ENCODE measurements around the gene PNLDC1.
"Not testable (repeated sequence)": the region's sequence is repeated elsewhere in the genome, so short reads cannot be mapped to it uniquely, and the experiment has no call there.

PNLDC1 gene

DNA sequence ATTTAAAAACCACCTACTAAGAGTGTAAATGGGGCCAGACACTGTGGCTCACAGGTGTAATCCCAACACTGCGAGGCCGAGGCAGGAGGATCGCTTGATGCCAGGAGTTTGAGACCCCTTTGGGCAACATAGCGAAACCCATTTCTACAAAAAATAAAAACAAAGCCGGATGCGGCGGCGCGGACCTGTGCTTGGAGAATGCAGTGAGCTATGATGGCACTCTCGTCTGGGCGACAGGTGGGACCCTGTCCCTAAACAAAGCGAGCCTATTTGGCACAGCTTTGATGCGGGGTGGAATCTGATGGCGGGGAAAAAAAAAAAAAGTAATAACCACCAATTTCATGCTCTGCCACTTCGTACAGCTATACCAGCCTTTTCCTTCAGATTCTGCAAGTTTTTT is 11.8 kb upstream of the PNLDC1 start:
- no peak for DNase-seq (ENCODE audit: low spot score)

- peak; percentile 52 for DNase-seq (ENCODE audit: low spot score)
Measured at GRCh38 chr6:159788753-159789376, 11.2 kb upstream of the PNLDC1 start.

- peak; percentile 99 for DNase-seq (ENCODE audit: low spot score)
Measured at GRCh38 chr6:159789377-159790148, 10.5 kb upstream of the PNLDC1 start, which contains the start of gene TCP1. Gene TCP1 (minus strand): TSS chr6:159789602. CDS start chr6:159789468, 134 bp downstream.

DNA sequence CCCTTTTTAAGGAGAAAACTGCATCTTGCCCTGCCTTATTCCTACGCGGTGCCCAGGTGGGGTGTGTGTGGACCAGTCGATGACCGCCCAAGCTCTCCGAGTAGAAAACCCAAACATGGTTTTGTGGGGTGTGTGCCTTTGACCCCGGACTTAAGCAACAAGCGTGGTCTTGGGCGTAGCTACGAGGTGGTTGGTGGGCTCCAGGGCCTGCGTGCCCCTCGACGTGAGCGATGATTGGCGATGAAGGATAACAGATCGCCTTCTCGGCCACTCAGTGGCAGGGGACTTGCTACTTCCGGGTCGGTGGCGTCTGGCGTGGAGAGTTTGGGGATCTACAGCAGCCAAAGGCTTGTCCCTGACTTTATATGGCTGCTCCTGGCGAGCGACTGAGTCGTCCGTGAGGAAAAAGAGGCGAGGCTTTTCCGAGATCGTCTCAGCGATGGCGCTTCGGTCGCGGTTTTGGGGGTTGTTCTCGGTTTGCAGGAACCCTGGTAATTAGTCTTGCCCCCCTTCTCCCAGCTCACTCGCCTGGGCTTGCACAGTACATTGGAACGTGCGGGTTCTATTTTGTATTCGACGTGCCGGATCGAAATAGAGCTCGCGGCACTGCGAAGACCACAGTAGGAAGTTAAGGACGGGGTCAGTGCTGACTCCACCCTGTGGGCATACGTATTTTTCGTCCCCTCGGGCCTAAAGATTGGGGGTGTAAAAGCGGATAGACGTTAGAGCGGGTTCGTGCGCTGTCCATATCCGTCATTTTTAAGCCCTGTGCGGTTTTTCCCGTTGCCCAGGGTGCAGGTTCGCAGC is 9.7 kb upstream of the PNLDC1 start, which contains the start of gene MRPL18:
MRPL18 (plus strand) TSS at position 319 of the 807 bp plus-strand sequence; CDS start at position 440, 121 bp downstream.
- DNase-seq (ENCODE audit: low spot score): peak; percentile 90

GRCh38 chr6:159790956-159791598 is 9.0 kb upstream of the PNLDC1 start:
- DNase-seq (ENCODE audit: low spot score): peak; percentile 40

DNA sequence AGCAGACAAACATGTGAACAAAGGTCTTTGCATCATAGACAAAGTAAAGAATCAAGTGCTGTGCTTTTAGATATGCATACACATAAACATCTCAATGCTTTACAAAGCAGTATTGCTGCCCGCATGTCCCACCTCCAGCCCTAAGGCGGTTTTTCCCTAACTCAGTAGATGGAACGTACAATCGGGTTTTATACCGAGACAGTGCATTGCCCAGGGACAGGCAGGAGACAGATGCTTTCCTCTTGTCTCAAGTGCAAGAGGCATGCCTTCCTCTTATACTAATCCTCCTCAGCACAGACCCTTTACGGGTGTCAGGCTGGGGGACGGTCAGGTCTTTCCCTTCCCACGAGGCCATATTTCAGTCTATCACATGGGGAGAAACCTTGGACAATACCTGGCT is 5.1 kb upstream of the PNLDC1 start:
- not testable (repeated sequence) for DNase-seq (ENCODE audit: low spot score)

DNA sequence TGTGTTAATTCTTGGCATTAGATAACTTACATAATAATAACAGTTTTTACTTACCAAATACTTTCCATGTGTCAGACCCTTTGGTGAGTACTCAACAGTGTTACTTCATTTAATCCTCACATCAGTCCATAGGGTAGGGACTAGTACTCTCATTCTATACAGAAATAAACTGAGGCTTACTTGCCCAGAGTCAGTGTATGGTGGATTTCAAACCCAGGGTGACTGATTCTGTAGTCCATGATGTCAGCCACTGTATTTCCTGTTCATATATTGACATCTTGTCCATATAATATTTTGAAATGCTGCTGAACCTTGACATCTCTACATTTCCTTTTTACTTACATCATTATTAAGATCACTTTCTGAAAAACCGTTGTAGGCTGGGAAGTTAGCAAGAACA is 2.5 kb upstream of the PNLDC1 start:
- no peak for DNase-seq (ENCODE audit: low spot score)

GRCh38 chr6:159801935-159802334 is 1.9 kb downstream of the PNLDC1 start:
- no peak for DNase-seq (ENCODE audit: low spot score)

DNA sequence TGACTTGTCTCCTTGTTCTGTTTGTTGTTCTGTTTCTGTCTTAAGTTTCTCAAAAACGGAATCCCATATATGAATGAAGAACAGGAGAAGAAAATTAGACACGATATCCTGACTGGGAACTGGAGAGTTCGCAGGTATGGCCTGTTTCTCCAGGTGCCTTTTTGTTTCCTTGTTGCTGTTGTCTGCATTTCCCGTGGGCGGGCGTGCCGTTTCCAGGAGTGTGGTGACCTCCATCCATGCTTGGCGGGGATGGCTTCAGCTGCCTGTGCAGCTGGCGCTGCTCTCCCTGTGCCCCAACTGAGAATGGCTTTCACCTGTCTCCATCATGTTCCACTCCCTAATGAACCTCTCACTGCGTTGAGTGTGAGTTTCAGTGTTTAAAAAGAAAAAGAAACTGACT is 4.4 kb downstream of the PNLDC1 start:
- no peak for DNase-seq (ENCODE audit: low spot score)

- DNase-seq (ENCODE audit: low spot score): no peak
Measured at GRCh38 chr6:159805440-159806020, 5.5 kb downstream of the PNLDC1 start.

- DNase-seq (ENCODE audit: low spot score): no peak
Measured at GRCh38 chr6:159806021-159806458, 6.0 kb downstream of the PNLDC1 start.

DNA sequence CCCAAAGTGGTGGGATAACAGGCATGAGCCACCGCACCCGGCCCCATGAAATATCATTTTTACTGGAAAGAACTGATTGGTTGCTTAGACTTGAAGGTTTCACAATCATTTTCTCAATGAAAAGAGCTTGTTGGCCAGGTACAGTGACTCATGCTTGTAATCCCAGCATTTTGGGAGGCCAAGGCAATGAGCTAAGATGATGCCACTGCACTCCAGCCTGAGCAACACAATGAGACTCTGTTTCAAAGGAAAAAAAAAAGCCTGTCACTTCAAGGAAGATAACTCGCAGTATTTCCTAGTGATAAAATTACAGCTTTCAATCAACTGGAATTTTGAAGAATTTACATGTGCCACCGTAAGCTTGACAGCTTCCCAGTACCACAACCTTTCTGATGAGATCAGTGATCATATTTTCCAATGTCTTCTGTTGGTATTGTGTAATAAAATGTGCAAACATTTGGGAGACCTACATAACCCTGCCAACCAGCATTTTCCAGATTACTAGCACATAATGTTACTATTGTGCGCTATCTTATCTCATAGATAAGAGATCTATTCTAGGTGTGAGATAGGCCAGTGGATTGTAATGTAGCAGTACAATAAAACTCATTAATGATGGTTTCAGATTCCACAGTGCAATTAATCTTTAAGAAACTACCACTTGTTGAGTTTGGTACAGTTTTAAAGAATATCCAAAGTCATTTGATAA is 7.2 kb downstream of the PNLDC1 start:
- no peak for DNase-seq (ENCODE audit: low spot score)

- no peak for DNase-seq (ENCODE audit: low spot score)
Measured at GRCh38 chr6:159808647-159809046, 8.6 kb downstream of the PNLDC1 start.

GRCh38 chr6:159809149-159809548 is 9.1 kb downstream of the PNLDC1 start:
- no peak for DNase-seq (ENCODE audit: low spot score)

DNA sequence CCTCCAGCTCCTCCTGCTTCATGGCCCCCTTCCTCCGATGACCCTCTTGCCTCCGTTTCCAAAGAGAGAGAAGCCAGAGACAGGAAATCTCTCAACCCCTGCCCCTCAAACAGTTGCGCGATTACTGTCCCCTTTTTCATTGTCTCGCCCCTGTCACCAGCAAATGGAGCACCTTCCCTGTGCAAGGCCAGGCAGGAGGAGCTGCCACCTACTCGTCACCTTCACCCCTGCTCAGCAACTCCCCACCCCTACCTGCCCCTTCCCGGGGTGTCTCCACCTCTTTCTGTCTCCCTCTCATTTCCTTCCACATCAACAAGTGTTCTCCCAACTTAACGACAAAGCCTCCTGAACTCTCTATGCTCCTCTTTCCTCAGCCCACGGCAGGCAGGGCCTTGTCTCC is 13.7 kb downstream of the PNLDC1 start:
- no peak for DNase-seq (ENCODE audit: low spot score)

GRCh38 chr6:159815410-159815809 is 15.3 kb downstream of the PNLDC1 start:
- no peak for DNase-seq (ENCODE audit: low spot score)

DNA sequence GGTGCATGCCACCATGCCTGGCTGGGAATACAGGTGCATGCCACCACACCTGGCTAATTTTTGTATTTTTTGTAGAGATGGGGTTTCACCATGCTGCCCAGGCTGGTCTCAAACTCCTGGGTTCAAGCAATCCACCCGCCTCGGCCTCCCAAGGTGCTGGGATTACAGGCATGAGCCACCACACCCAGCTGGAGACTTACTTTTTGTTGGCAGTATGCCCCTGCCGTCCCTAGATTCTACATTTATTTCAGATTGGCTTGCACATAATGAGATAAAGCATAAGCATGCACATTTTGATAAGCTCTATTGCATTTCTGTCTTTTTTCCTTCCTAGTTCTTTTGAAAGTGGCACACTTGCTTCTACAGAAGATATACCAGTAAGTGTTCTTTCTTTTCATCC is 16.7 kb downstream of the PNLDC1 start:
- DNase-seq (ENCODE audit: low spot score): not testable (repeated sequence)

GRCh38 chr6:159817951-159818739 is 18.1 kb downstream of the PNLDC1 start:
- no peak for DNase-seq (ENCODE audit: low spot score)

- no peak for DNase-seq (ENCODE audit: low spot score)
Measured at GRCh38 chr6:159819098-159819497, 19.0 kb downstream of the PNLDC1 start.

Data from hematopoietic multipotent progenitor cell treated with erythropoietin and hydrocortisone succinate and interleukin-3 and kit ligand, for 17 days (in vitro differentiated cells).